H1 (cell line): ENCODE measurements around the gene CCDC136.

ENCODE experiments used
- CTCF ChIP-seq, 3 experiments: IDR thresholded peaks; 1 replicate in 2 of 3; 2 replicates in 1 of 3; pipeline versions ENCODE4 v1.5.1 to v1.6.1; 2011; ENCODE audit warnings: low read length in 3 of 3, mild to moderate bottlenecking in 3 of 3, inconsistent platforms in 2 of 3, low read depth in 1 of 3, moderate library complexity in 1 of 3; ENCODE audit not compliant: insufficient read depth in 1 of 3; ENCODE audit errors: control extremely low read depth in 1 of 3
- EZH2 ChIP-seq: fragments of 200-600 bp; sonication (generic); IDR thresholded peaks from 2 replicates; pipeline ENCODE4 v1.7.1; 2012; ENCODE audit warnings: low read depth, mild to moderate bottlenecking, moderate library complexity, low read length, inconsistent platforms; ENCODE audit not compliant: severe bottlenecking
- JUND ChIP-seq: IDR thresholded peaks from 2 replicates; pipeline ENCODE4 v1.6.1; 2011; ENCODE audit warnings: mild to moderate bottlenecking, improper control_type of control experiment, low read length
- RFX5 ChIP-seq: IDR thresholded peaks from 2 replicates; pipeline ENCODE4 v1.6.1; 2011; ENCODE audit warnings: low read depth, low read length, improper control_type of control experiment, borderline replicate concordance
- RNF2 ChIP-seq: fragments of 200-900, 300-1000 bp; sonication (generic); IDR thresholded peaks from 2 replicates; pipeline ENCODE4 v1.7.1; 2016; ENCODE audit warnings: borderline replicate concordance, low read depth, mild to moderate bottlenecking, antibody characterized with exemption, low read length; ENCODE audit not compliant: poor library complexity, severe bottlenecking; ENCODE audit errors: missing control alignments
- USF2 ChIP-seq: IDR thresholded peaks from 2 replicates; pipeline ENCODE4 v1.6.1; 2011; ENCODE audit warnings: low read length, improper control_type of control experiment

GRCh38 chr7:128845475-128845874 is 53.7 kb downstream of the CCDC136 start:
- no peak for TF ChIP-seq JUND
- TF ChIP-seq CTCF (IDR thresholded peaks at IDR 0.05; ENCODE audit: control extremely low read depth in 1 of 3, insufficient read depth in 1 of 3, low read depth in 1 of 3, low read length in 3 of 3), result no peak
- TF ChIP-seq USF2, result no peak
- TF ChIP-seq RFX5, result no peak
- TF ChIP-seq EZH2, result no peak
- no peak for TF ChIP-seq RNF2
